Measurements from ENCODE around the gene FANCC. TPM values are rescaled to one million over a fixed set of nuclear protein-coding genes. Genes with fewer than 3 reads are reported as not detected.

FANCC gene
- 10 to 100 TPM in 1 of 2 donors, 1 to 10 TPM in 1; 4.9 to 21.2 TPM for total RNA-seq

GRCh38 chr9:95317119-95317892, at the start of gene FANCC:
TSS of gene FANCC (minus strand) at chr9:95317709. CDS start at chr9:95249291, 68,418 bp downstream.
- Histone ChIP-seq H3K9me3 (no peaks in the 10 kb centered on the region), H3K27me3 (replicated peaks; ENCODE audit: insufficient read depth) (no peaks in the 10 kb centered on the region), H3K4me1 (replicated peaks) (no peaks in the 10 kb centered on the region), H3K27ac (peak within 1 kb of the TSS; percentile 94 to 97), H3K36me3 (no peaks in the 10 kb centered on the region), H3K4me3 (peak within 1 kb of the TSS; percentile 94 to 99)
- WGBS, result under 1% methylated on average over 88 of the region's 89 CpGs
- TF ChIP-seq POLR2A (IDR thresholded peaks at IDR 0.05), result no peak
- TF ChIP-seq CTCF (IDR thresholded peaks at IDR 0.05), result no peak
- TF ChIP-seq POLR2AphosphoS5 (IDR thresholded peaks at IDR 0.05), result peak; percentile 85
- DNase-seq (ENCODE audit: low spot score), result peak; percentile 90
- intact Hi-C loops (cut with DNase I), result loop anchor here (2.0 to 5.0 kb wide), 2 partner anchors 193 to 560 kb away; partner anchors contain the start of gene ERCC6L2

GRCh38 chr9:95366731-95367325, 49.3 kb upstream of the FANCC start:
- DNase-seq (ENCODE audit: low spot score), result no peak
- 76% methylated on average over 8 of the region's 8 CpGs for WGBS
- no peaks in the 10 kb centered on the region for H3K27me3 ChIP-seq (replicated peaks; ENCODE audit: insufficient read depth)

GRCh38 chr9:95365766-95366165, 48.3 kb upstream of the FANCC start:
- 67% methylated on average over 4 of the region's 4 CpGs for WGBS
- Histone ChIP-seq H3K27ac (no peak overlapping the region), H3K9me3 (no peaks in the 10 kb centered on the region), H3K36me3 (no peaks in the 10 kb centered on the region), H3K4me3 (no peak overlapping the region), H3K4me1 (replicated peaks) (no peaks in the 10 kb centered on the region), H3K27me3 (replicated peaks; ENCODE audit: insufficient read depth) (no peaks in the 10 kb centered on the region)
- intact Hi-C loops (cut with DNase I), result no loop called here
- TF ChIP-seq CTCF (IDR thresholded peaks at IDR 0.05) (no peak), POLR2AphosphoS5 (IDR thresholded peaks at IDR 0.05) (no peak), POLR2A (IDR thresholded peaks at IDR 0.05) (no peak)
- no peak for DNase-seq (ENCODE audit: low spot score)

More at GRCh38 chr9:95366731-95367325, 49.3 kb upstream of the FANCC start:
- Histone ChIP-seq H3K27ac (no peak overlapping the region), H3K4me3 (no peak overlapping the region), H3K4me1 (replicated peaks) (no peaks in the 10 kb centered on the region), H3K9me3 (no peaks in the 10 kb centered on the region), H3K36me3 (no peaks in the 10 kb centered on the region)
- no peak for TF ChIP-seq POLR2A (IDR thresholded peaks at IDR 0.05)
- no peak for TF ChIP-seq CTCF (IDR thresholded peaks at IDR 0.05)
- TF ChIP-seq POLR2AphosphoS5 (IDR thresholded peaks at IDR 0.05), result no peak
- intact Hi-C loops (cut with DNase I), result no loop called here

DNA sequence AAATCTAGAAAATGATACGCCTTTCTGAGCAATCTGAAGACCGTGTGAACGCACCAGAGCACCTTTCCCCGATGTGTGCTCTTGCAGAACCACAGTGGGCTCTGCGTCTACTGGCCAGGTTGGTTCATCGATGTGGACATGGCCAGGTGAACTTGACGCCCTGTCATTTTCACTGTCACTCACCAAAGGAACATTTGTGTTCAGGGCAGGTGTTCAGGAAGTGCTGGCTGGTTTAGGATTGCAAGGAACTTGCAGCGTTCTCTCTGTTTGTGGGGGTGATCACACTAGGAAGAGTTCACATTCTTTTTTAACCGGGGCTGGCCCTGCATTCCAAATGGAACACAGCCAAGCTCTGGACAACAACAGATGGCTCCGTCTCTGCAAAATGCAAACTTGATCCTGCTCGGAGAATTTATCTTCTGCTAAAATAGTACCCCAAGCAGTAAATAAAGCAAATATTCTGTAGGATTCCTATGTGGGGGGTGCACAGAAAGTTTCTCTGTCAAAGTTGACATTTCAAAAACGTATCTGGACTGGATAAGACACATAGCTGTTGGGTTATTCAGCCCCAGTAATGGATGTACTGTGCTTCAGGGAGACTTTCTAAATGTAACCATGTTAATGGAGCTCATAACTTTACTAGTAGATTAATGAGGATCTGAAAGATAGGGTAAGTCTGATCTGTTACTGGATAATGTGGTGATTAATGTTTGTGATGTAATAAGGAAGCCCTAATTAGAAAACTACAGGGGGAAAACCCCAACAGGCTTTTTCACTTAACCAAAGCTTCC, 45.7 kb upstream of the FANCC start:
- no peak for DNase-seq (ENCODE audit: low spot score)
- no peaks in the 10 kb centered on the region for H3K36me3 ChIP-seq
- H3K9me3 ChIP-seq, result no peaks in the 10 kb centered on the region
- intact Hi-C loops (cut with DNase I), result no loop called here
- 51% methylated on average over 12 of the region's 12 CpGs for WGBS
- no peaks in the 10 kb centered on the region for H3K27me3 ChIP-seq (replicated peaks; ENCODE audit: insufficient read depth)
- H3K4me1 ChIP-seq (replicated peaks), result no peaks in the 10 kb centered on the region
- H3K27ac ChIP-seq, result no peak overlapping the region
- TF ChIP-seq POLR2A (IDR thresholded peaks at IDR 0.05), result no peak
- no peak for TF ChIP-seq POLR2AphosphoS5 (IDR thresholded peaks at IDR 0.05)
- TF ChIP-seq CTCF (IDR thresholded peaks at IDR 0.05), result no peak
- H3K4me3 ChIP-seq, result no peak overlapping the region
